ENCODE results near the gene CD63.

- TF ChIP-seq ELF4 (IDR thresholded peaks at IDR 0.05) (no peak), FOXM1 (IDR thresholded peaks at IDR 0.05; ENCODE audit: borderline replicate concordance) (no peak), TARDBP (IDR thresholded peaks at IDR 0.05) (no peak), L3MBTL2 (conservative IDR thresholded peaks at IDR 0.05) (no peak), BHLHE40 (IDR thresholded peaks at IDR 0.05; ENCODE audit: borderline replicate concordance) (no peak), SP1 (IDR thresholded peaks at IDR 0.05) (no peak), HDGF (IDR thresholded peaks at IDR 0.05; ENCODE audit: borderline replicate concordance) (no peak), FOXA1 (IDR thresholded peaks at IDR 0.05) (no peak), LEF1 (IDR thresholded peaks at IDR 0.05; ENCODE audit: borderline replicate concordance) (no peak), NFRKB (IDR thresholded peaks at IDR 0.05) (no peak)
- TF ChIP-seq, protein P1, sequence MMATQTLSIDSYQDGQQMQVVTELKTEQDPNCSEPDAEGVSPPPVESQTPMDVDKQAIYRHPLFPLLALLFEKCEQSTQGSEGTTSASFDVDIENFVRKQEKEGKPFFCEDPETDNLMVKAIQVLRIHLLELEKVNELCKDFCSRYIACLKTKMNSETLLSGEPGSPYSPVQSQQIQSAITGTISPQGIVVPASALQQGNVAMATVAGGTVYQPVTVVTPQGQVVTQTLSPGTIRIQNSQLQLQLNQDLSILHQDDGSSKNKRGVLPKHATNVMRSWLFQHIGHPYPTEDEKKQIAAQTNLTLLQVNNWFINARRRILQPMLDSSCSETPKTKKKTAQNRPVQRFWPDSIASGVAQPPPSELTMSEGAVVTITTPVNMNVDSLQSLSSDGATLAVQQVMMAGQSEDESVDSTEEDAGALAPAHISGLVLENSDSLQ (IDR thresholded peaks at IDR 0.05), result no peak
Observed at GRCh38 chr12:55721601-55722213, 7.1 kb downstream of the CD63 start.
